Fibroblast of villous mesenchyme (primary cell): ENCODE measurements around the gene CLDN20. TPM values are rescaled to one million over a fixed set of nuclear protein-coding genes. Genes with fewer than 3 reads are reported as not detected.

Source experiments
- DNase-seq: peaks from one replicate; pipeline ENCODE4 v3.0.0-alpha.2; 2010; ENCODE audit warnings: low read depth
- H3K4me3 ChIP-seq: 2 replicates; pipeline ENCODE4 v1.5.1; 2011; ENCODE audit warnings: low read depth, mild to moderate bottlenecking, low read length
- CTCF ChIP-seq: IDR thresholded peaks from 2 replicates; pipeline ENCODE4 v1.5.1; 2012; ENCODE audit warnings: low read depth, mild to moderate bottlenecking, low read length; ENCODE audit not compliant: insufficient read depth
- total RNA-seq: library from RNA; depleted of rRNA; stranded (reverse); fragments of >200 nt; gene quantifications from 2 replicates; pipeline ENCODE4 v1.2.3, GENCODE V29; 2012

The CLDN20 gene
- total RNA-seq, 1 donor = not detected

- DNase-seq = peak; percentile 99
- no peak for TF ChIP-seq CTCF
- peak within 1 kb of the TSS; percentile 97 for H3K4me3 ChIP-seq
These were observed 50.4 kb downstream of the CLDN20 start, which contains the start of gene TFB1M for GRCh38 chr6:155314092-155314772. Gene TFB1M, minus strand, starts transcription at chr6:155314484. Its CDS starts 56 bp downstream, at chr6:155314428.

- peak overlapping the region; percentile 97 for H3K4me3 ChIP-seq
- DNase-seq = peak; percentile 91
- no peak for TF ChIP-seq CTCF
These were observed 51.1 kb downstream of the CLDN20 start for GRCh38 chr6:155314773-155315515.

- peak; percentile 47 for DNase-seq
- peak overlapping the region; percentile 97 for H3K4me3 ChIP-seq
- TF ChIP-seq CTCF = no peak
These were observed 51.7 kb downstream of the CLDN20 start for GRCh38 chr6:155315516-155315871.

GRCh38 chr6:155316419-155316818 is 52.6 kb downstream of the CLDN20 start:
- no peak for DNase-seq
- no peak overlapping the region for H3K4me3 ChIP-seq
- no peak for TF ChIP-seq CTCF

- peak; percentile 41 for TF ChIP-seq CTCF
- DNase-seq = peak; percentile 17
- no peak overlapping the region for H3K4me3 ChIP-seq
These were observed 53.4 kb downstream of the CLDN20 start for GRCh38 chr6:155317186-155317585.

GRCh38 chr6:155319902-155320301 is 56.1 kb downstream of the CLDN20 start:
- no peak for DNase-seq
- H3K4me3 ChIP-seq = no peak overlapping the region
- TF ChIP-seq CTCF = no peak
